Pulmonary artery endothelial cell (primary cell): ENCODE data around the gene TXK. TPM values are rescaled to one million over a fixed set of nuclear protein-coding genes. Genes with fewer than 3 reads are reported as not detected.

Experiments used
- DNase-seq: peaks from one replicate; pipeline ENCODE4 v3.0.0-alpha.2; 2011; ENCODE audit warnings: low read depth, low spot score
- total RNA-seq: library from RNA; depleted of rRNA; stranded (reverse); fragments of >200 nt; gene quantifications from 2 replicates; pipeline ENCODE4 v1.2.3, GENCODE V29; 2014

TXK gene
- total RNA-seq, 1 donor from 2014 or later, result 0.07 TPM

GRCh38 chr4:48021100-48021499, 113.0 kb downstream of the TXK start:
- no peak for DNase-seq

- no peak for DNase-seq
These were observed 115.9 kb downstream of the TXK start for GRCh38 chr4:48018112-48018511.

- no peak for DNase-seq
These were observed 116.9 kb downstream of the TXK start for GRCh38 chr4:48017108-48017571.

Other genes with a start within 250 kb of the TXK start
- 5.7 and 9.0 TPM in 2 replicates for gene NFXL1, start 219.7 kb downstream of the TXK start, total RNA-seq
- not detected in 2 replicates for gene CNGA1, start 117.6 kb downstream of the TXK start, total RNA-seq
- gene NIPAL1, start 117.5 kb downstream of the TXK start, total RNA-seq, result 0.78 and 1.6 TPM in 2 replicates
- gene TEC, start 135.6 kb upstream of the TXK start, total RNA-seq, result 0.13 and 0.81 TPM in 2 replicates
- 26.5 and 30.1 TPM in 2 replicates for gene SLAIN2, start 207.3 kb upstream of the TXK start, total RNA-seq